ENCODE measurements around the gene CTNS.

The CTNS gene

DNA sequence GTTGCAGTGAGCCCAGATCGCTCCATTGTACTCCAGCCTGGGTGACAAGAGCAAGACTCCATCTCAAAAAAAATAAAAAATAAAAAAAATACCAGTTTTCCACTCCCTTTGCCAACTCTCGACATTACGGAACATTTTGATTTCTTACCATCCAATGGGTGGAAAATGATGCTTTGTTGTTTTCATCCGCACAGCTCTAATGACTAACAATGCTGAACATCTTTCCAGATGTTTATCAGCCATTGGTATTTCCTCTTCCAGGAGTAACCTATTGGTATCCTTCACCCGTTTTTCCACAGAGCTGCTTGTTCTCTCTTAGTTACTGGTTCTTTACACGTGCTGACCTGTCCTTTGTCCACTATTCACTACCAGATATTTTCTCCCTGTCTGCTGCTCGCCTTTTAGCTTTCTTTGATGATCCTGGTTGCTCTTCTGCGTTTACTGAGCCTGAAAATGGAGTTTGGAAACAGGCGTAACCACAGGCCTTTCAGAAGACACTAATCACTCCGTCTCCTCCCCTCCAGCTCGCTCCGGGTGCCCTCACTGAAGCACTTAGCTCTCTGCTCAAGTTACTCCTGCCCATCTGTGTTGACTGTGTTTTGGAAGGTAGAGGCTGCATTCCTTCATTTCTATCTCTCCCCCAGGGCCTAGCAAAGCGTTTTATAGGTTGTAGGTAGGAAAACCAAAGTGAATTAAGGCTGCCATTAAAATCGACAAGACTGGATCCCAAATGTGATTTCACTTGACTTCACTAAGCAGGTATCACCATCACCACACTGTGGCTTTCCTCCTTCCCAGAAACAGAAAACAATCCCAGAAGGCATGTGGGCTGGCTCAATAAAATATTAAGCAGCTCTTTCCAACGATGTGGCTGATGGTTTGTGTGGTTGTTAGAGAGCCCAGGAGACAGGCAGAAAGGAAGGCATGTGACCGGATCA lies 9.5 kb upstream of the CTNS start:
- DNase-seq = no peak

DNA sequence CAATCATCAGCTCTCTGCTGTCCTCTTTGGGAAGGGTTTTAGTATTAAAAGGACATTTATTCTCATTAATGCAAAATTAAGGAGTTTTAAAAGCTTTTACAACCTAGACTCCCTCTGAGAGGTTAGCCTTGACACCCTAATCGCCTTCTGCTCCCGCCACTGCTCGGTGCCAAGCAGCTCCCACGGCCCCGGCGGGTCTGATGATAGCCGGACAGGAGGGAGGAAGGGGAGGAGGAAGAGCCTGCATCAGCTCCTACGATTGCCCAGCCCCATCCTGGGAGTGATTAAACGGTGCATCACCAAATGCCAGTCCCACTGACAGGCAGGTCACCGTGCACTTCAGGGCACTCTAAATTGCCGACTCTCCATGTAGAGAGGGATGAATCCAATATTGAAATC lies 8.8 kb upstream of the CTNS start:
- DNase-seq = no peak

DNA sequence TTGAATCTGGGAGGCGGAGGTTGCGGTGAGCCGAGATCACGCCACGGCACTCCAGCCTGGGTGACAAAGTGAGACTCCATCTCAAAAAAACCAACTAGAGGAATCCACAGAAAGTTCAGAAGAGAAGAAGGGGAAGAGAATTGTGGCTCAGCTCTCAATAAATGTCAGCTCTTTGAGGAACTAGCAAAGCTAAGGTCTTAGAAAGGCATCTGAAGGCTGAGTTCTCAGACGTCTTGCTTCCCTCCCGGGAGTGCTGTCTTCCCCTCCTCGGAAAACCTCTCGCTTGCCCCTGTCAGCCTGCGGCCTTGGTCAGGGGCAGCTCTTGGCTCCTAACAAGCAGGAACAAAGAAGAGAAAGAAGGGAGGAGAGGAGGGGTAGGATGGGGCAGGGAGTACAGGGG lies 5.8 kb upstream of the CTNS start:
- DNase-seq = no peak

DNA sequence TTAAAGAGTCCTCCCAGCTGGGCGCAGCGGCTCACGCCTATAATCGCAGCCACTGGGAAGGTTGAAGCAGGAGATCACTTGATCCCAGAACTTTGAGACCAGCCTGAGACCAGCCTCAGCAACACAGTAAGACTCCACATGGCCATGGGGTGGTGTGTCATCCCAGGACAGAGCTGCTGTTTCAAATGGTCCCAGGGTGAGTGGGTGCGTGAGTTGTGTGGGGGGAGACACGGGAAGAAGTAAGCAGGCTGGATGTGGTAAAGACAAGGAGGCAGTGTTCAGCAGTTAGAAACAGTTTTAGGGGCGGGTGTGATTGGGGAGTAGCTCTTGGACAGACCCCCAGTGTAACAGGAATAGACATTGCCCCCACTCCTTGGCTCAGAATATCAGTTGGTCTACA lies 4.3 kb upstream of the CTNS start:
- DNase-seq = no peak

DNA sequence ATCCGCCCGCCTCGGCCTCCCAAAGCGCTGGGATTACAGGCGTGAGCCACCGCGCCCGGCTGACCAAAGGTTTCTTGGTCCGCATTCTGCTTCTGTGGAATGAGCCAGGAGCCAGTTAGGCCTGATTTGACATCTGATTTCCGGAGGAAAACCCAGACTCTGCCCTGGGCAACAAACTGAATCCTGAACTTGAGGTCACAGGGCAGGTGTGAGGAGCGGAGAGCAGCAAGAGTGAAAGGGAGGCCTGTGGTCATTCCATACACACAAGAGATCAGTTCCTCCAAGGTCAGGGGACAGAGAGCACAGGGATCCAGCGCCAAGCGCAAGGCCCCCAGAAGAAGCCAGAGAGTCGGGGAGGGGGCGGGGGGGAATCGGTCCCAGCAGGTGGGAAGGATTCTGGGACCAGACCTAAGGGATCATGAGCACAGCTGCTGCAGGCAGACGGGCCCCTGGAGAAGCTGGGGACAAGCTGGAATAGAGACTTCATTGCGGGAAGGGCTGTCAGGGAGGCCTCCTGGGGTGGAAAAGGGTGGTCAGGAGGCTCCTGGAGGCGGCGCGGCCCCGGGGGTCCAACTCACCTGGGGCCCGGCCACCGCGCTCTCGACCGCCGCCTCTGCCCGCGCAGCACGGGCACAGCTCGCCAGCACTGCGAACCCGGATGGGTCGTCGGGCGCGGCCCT lies 946 bp upstream of the CTNS start:
- DNase-seq = no peak

DNA sequence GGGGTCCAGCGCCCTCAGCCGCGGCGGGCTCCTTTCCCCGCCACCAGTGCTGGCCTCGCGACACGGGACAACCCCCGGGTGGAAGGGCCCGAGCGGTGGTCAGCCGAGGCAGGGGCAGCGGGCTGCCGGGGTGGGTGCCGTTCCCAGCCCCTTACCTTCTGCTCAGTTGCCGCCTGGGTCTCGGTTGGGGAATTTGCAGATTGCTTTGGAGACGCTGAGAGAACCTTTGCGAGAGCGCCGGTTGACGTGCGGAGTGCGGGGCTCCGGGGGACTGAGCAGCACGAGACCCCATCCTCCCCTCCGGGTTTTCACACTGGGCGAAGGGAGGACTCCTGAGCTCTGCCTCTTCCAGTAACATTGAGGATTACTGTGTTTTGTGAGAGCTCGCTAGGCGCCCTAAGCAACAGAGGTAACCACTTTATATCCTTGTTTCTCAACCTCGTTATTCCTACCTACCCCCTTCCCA lies 381 bp downstream of the CTNS start:
- DNase-seq = no peak

DNA sequence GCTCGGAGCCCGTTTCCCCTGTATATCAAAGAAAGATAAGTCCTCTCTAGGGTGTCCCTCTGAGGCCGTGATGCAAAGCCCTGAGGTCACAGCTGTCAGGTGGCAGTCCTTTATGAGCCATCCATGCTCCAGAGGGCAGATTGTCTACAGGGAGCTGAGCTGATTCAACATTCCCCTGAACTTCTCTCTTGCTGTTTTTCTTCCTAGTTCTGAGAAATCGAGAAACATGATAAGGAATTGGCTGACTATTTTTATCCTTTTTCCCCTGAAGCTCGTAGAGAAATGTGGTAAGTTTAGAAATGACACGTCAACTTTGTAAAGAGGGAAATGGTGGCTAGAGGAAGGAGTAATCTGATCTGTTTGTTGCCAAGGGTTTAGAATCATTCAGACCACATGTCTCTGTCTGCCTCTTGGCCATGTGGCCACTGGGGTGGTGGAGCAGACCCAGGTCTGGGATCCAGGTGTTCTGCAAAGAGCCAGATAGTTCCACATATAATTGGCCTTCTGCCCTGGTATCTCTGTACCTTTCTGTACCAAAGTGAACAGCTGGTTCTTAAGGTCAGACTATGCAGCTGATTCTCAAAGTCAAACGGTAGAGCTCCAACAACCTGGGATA lies 3.5 kb downstream of the CTNS start:
- DNase-seq = peak; percentile 34

DNA sequence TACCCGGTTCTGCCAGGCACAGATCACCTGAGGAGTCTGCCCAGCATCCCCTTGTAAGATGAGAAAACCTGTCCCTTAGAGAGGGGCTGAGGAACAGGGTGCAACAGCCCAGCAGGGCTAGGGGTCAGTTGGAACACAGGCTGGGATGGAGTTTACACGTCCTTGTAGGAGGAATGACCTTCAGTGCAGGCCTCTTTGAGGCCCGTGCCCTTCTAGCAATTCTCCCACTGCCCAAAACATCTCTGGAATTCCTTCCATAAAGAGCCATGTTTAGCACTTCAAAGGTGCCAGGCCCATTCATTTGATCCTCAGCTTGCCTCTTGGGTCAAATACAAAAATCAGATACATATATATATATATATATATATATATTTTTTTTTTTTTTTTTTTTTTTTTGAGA lies 4.5 kb downstream of the CTNS start:
- no peak for DNase-seq

DNA sequence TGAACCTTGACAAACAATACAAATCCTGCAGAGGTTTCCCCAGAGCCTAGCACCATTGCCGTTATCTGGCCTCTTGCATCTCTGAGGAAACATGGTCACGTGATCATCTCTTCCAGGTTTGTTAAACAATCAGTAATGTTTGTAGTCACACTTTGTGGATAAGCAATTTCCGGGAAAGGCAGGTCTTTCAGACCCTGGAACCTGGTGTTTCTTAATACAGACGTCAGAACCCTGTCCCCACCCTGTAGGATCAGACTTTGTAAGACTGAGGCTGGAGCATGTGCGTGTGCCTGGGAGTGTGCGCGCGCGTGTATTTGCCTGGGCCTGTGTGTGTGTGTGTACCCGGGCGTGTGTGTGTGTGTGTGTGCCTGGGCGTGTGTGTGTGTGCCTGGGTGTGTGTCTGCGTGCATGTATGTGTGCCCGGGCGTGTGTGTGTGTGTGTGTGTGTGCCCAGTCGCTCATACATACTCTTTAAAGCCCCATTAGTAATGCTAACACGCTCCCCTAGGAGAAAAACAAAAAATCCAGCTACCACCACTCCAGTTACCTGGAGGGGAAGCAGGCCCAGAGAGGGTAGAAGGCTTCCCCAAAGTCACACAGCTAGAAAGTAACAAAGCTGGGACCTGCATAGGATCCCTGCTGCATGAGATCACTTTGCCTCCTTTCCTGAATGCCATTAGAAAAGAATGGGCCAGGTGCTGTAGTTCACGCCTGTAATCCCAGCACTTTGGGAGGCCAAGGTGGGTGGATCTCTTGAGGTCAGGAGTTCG lies 5.3 kb downstream of the CTNS start:
- no peak for DNase-seq

DNA sequence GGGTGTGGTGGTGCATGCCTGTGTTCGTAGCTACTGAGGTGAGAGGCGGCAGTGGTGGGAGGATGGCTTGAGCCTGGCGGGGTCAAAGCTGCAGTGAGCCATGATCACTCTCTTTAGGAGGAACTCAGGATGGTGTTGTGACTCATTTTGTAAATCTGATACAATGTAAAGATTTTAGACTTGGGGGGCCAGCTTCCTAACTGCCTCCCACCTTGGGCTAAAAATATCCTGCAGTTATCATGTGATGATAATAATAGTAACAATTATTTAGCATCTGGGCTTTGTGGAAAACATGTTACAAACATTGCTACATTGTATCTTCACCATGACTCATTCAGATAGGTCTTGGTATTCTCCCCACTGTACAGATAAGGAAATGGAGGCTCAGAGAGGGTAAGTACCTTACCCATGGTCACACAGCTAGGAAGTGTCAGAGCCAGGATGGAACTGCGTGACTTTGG lies 7.4 kb downstream of the CTNS start:
- DNase-seq = no peak

DNA sequence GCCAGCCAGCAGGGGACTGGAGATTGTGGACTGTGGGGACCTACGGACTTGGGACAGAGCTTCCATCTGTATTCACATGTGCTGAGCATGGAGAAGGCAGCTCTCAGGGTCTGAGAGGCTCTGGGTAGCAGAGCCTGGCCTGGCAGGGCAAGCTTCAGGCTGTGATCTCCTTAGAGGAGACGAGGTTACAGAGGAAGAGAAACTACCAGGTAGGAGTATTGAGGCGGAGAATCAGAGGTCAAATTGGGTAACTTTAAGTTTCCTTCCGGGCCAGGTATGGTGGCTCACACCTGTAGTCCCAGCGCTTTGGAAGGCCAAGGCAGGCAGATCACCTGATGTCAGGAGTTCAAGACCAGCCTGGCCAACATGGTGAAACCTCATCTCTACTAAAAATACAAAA lies 8.8 kb downstream of the CTNS start:
- DNase-seq = no peak

DNA sequence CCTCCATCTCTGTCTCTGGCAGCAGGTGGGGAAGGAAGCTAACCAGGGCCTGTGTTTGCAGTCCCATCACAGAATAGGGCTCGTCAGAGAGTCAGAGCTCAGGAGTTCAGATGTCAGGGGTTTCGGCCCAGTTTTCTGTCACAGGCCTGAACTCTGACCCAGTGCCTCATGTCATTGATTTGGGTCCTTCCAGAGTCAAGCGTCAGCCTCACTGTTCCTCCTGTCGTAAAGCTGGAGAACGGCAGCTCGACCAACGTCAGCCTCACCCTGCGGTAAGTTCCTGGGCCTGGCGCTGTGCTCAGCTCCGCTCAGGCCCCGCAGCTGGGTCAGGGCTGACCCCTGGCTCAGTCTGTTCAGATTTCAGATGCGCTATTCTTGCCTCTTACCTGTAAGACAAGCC lies 10.7 kb downstream of the CTNS start:
- no peak for DNase-seq

DNA sequence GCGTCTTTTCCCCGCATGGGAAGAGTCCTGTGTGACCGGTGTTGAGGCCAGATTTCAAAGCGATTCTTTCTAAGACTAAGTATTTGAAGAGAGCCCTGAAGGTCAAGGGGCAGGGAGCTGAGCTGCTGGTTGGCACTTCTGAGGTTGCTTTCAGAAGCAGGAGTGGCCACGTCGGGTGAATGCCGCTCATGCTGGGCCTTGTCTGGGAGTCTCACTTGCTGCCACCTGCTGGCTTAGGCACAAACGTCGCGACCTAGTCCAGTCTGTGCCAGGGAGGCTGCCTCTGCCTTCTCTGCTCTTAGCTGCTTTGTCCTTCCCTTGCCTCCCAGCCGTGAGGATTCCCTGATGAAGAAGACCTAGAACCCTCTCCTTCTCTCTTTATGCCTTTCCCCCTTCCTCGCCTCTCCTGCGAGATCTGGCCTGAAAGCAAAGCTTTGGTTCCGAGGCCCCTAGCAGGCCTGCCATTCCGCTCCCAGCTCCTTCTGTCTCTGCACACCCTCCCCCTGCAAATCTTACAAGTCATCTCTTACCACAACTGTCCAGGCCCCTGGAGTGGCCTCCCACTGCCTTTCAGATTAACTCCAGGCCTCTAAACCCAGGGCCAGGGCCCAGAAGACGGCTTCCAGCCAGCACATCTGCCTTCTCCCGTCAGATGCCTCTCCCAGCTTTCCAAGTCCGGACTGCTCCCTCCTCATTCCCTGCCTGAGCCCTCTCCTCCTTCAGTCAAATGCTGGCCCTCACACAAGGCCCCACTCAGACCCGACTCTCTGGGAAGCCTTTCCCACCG lies 11.4 kb downstream of the CTNS start:
- peak; percentile 11 for DNase-seq

DNA sequence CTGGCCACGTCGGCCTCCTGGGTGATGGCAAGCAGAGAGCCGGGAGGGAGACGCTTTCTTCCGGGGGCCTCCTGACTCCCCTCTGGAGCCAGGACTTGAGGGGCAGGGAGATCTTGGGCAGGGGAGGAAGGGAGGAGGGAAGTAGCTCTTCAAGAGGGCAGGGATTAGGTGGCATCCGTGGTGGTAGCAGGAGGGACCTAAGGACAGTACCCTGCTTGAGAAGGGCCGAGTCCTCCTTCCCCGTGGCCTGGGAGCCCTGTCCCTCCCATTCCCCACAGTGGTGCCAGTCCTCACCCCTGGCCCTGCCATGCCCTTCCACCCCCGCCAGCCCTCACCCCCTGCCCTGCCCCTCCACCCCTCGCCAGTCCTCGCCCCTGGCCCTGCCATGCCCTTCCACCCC lies 19.2 kb downstream of the CTNS start:
- no peak for DNase-seq

DNA sequence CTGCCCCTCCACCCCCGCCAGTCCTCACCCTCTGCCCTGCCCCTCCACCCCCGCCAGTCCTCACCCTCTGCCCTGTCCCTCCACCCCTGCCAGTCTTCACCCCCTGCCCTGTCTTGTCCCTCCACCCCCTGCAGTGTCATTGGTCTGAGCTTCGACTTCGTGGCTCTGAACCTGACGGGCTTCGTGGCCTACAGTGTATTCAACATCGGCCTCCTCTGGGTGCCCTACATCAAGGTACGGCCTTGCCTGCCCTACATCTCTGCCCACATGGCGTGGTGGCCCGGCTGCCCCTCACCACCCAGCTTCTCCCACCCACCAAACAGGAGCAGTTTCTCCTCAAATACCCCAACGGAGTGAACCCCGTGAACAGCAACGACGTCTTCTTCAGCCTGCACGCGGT lies 19.8 kb downstream of the CTNS start:
- DNase-seq = no peak

DNA sequence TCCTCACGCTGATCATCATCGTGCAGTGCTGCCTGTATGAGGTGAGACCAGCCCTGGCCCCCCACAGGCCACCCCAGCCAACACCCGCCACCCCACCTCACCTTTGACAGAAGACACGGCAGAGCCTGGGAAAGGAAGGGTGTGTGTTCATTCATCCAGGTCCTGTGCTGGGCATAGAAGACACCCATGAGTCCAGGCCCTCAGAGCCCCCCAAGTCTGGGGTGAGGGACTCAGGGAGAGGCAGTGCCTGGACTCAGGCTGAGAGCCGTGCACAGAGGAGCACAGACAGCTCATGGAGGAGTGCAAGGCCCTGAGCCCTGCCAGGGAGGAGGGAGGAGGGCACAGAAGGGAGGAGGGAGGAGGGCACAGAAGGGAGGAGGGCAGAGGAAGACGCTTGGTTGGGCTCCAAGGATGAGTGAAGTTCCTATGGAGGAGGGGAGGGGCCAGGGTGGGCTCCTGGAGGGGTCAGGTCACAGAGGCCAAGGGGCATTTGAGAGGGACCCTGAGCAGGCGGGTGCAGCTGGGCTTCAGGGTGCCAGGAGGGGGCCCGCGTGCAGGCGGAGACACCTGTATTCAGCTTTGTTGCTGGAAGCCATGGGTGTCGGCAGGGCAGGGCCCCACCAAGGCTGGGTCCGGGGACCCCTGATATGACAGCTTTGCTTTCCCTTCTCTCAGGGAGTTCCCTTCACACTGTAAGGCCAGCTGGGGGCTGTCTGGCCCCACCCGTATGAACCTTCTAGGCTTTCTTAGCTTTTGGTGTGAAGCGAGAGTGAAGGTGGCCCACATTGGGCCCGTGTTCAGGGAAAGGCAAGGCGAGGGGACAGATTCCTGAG lies 20.4 kb downstream of the CTNS start:
- no peak for DNase-seq

DNA sequence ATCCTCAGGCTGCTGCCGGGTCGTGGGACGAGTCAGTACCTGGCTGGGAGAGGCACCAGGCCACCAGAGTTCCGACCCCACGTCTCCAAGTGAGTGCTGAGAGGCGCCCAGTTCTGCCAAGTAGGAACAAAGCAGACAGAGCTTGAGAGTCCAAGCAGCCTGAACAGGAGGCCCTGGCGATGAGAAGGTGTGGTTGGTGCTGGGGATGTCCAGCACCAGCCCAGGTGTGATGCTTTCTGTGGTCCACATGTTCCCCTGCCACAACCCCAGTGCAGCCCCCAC lies 21.0 kb downstream of the CTNS start:
- DNase-seq = no peak

DNA sequence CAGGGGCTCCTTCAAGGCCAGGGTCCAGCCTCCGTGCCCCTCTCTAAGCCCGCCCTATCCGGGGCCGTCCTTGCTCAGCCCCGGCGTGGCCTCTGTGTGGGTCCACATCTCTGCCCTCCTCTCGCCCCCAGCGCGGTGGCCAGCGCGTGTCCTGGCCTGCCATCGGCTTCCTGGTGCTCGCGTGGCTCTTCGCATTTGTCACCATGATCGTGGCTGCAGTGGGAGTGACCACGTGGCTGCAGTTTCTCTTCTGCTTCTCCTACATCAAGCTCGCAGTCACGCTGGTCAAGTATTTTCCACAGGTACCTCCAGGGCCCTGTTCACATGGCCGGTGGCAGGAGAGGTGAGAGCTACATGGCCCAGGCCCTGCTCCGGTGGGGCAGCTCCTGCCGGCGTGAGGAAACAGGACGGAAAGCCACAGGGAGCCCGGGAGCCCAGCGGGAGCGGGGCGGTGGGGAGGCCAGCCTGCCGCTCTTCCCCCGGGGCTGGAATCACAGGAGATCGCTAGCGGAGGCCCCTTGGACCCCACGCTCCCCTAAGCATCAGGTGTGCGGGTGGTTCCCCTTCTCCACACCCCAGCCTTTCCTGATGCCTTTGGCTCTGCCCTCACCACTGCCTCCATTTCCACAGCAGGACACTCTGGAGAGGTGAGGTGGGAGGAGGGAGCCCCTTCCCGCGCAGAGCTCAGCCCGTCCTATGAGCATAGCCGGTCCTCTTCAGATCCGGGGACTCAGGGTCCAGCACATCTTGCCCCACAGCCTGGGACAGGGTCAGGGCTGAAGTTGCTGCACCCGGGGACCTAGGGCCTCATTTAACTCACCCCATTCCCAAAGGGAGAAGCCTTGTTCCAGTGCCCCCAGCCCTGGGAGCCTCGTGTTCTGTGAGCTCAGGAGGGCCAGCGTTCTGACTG lies 21.6 kb downstream of the CTNS start:
- DNase-seq = no peak

DNA sequence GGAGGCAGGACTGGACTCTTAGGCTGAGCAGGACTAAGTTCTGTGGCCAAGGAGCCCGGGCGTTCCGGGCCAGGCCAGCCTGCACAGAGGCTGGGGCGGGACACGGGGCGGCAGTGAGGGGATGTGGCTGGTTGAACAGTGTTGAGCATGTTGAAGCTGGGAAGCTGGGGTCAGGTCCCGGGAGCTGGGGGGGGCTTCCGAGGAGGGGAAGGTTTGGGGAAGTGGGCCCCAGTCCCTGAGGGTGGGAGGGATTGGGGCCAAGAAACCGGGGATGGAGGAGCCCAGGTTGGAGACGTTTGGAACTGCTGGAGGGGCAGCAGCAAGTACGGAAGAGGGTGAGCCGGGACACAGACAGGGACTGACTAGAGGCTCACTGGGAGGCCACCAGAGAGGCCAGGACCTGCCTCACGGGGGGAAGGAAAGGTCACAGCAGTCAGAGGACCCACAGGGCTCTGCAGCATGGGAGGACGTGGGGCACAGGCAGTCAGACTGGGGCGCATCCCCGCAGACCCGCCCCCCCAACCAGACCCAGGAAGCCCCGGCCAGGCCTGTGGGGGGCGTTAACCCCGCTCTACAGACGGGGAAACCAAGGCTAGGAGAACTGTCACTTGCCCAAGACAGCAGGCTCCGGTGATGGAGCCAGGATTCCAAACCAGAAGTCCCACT lies 22.4 kb downstream of the CTNS start:
- no peak for DNase-seq
